PC-9 (cell line): ENCODE measurements around the gene DPYD.

ENCODE experiments used
- EZH2 ChIP-seq: fragments of 200-600 bp; sonication (generic); IDR thresholded peaks from 2 replicates; pipeline ENCODE4 v1.8.0; 2017; ENCODE audit warnings: antibody characterized with exemption, low read depth
- TF ChIP-seq, protein P1 (sequence below): fragments of 200-600 bp; sonication (generic); conservative IDR thresholded peaks from 2 replicates; pipeline ENCODE4 v1.6.1; 2017; ENCODE audit warnings: mixed run types, antibody characterized with exemption, mild to moderate bottlenecking, moderate library complexity

DNA sequence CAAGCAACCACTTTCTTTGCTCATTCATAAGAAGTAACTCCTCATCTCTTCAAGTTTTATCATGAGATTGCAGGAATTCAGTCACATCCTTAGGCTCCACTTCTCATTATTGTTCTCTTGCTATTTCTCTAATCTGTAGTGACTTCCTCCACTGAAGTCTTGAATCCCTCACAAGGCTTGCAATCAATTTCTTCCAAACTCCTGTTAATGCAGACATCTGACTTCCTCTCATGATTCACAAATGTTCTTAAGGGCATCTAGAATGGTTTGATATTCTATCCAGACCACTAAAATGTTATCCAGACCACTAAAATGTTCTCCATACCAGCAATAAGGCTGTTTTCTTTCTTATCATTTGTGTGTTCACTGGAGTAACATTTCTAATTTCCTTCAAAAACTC lies 528.1 kb downstream of the DPYD start:
- TF ChIP-seq, protein P1, sequence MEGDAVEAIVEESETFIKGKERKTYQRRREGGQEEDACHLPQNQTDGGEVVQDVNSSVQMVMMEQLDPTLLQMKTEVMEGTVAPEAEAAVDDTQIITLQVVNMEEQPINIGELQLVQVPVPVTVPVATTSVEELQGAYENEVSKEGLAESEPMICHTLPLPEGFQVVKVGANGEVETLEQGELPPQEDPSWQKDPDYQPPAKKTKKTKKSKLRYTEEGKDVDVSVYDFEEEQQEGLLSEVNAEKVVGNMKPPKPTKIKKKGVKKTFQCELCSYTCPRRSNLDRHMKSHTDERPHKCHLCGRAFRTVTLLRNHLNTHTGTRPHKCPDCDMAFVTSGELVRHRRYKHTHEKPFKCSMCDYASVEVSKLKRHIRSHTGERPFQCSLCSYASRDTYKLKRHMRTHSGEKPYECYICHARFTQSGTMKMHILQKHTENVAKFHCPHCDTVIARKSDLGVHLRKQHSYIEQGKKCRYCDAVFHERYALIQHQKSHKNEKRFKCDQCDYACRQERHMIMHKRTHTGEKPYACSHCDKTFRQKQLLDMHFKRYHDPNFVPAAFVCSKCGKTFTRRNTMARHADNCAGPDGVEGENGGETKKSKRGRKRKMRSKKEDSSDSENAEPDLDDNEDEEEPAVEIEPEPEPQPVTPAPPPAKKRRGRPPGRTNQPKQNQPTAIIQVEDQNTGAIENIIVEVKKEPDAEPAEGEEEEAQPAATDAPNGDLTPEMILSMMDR: no peak
- TF ChIP-seq EZH2: no peak
